Upper lobe of left lung (tissue), 6 donors: ENCODE results near the gene FBF1. TPM values are rescaled to one million over a fixed set of nuclear protein-coding genes. Genes with fewer than 3 reads are reported as not detected.

Experiments
- ATAC-seq, 2 donors: fragments of 200-7000 bp; cut with Tn5 transposase; one replicate each; pipeline ENCODE4 v1.9.1; 2022; ENCODE audit warnings: mild to moderate bottlenecking in 2 of 2, moderate library complexity in 2 of 2; ENCODE audit not compliant: low FRiP score in 2 of 2
- DNase-seq, 2 donors: peaks; one replicate each; pipeline ENCODE4 v3.0.0-alpha.2; 2019 to 2020
- H3K27ac ChIP-seq, 4 donors: fragments of 200-600 bp; sonication (generic); one replicate each; pipeline ENCODE4 v1.5.1; 2016 to 2019
- H3K27me3 ChIP-seq, 4 donors: fragments of 200-600 bp; sonication (generic); one replicate each; pipeline ENCODE4 v1.5.1; 2017 to 2019
- H3K36me3 ChIP-seq, 4 donors: fragments of 200-600 bp; sonication (generic); one replicate each; pipeline ENCODE4 v1.5.1; 2016 to 2019
- H3K4me1 ChIP-seq, 4 donors: fragments of 200-600 bp; sonication (generic); one replicate each; pipeline ENCODE4 v1.5.1; 2018 to 2019
- H3K4me3 ChIP-seq, 4 donors: fragments of 200-600 bp; sonication (generic); one replicate each; pipeline ENCODE4 v1.5.1; 2017 to 2019; ENCODE audit warnings: mild to moderate bottlenecking in 2 of 4, moderate library complexity in 1 of 4
- H3K9me3 ChIP-seq, 4 donors: fragments of 200-600 bp; sonication (generic); one replicate each; pipeline ENCODE4 v1.5.1; 2018 to 2019
- CTCF ChIP-seq, 6 experiments: fragments of 450-650 bp in 4 of 6; fragments of 200-600 bp in 2 of 6; sonication (generic) in 2 of 6; IDR thresholded peaks; one replicate each; pipeline ENCODE4 v1.5.1; 2016 to 2019; ENCODE audit warnings: antibody characterized with exemption in 6 of 6
- EP300 ChIP-seq, 4 donors: sonication (generic); formaldehyde crosslinking; IDR thresholded peaks; one replicate each; pipeline ENCODE4 v1.5.1; 2017; ENCODE audit warnings: antibody characterized with exemption in 4 of 4, control low read depth in 2 of 4
- POLR2A ChIP-seq, 4 donors: fragments of 450-650 bp; IDR thresholded peaks; one replicate each; pipeline ENCODE4 v1.5.1; 2016 to 2017; ENCODE audit warnings: antibody characterized with exemption in 4 of 4, mild to moderate bottlenecking in 2 of 4
- POLR2AphosphoS5 ChIP-seq, 2 donors: sonication (generic); formaldehyde crosslinking; IDR thresholded peaks; one replicate each; pipeline ENCODE4 v1.5.1; 2017; ENCODE audit warnings: antibody characterized with exemption in 2 of 2
- WGBS, 2 donors: methylation state at CpG; one replicate each; pipeline ENCODE4 v1.1.5; 2017 to 2018; 5-methylcytosine and 5-hydroxymethylcytosine counted together
- total RNA-seq, 6 donors: library from RNA; depleted of rRNA in 4 of 6; stranded (reverse); fragments of >200 nt in 4 of 6; gene quantifications; one replicate each; pipeline versions ENCODE4 v1.1.0 to v1.2.1, GENCODE V29; 2016 to 2021
- donor health status: DM: no; HTN: no; CAD: no; lungs with moderate emphysema.
- donor health status: DM: no; HTN: yes; CAD: no; lungs with severe emphysema.

FBF1 gene
- total RNA-seq, 6 donors from 2014 or later = 9.3 to 66.0 (median 14.3) TPM

DNA sequence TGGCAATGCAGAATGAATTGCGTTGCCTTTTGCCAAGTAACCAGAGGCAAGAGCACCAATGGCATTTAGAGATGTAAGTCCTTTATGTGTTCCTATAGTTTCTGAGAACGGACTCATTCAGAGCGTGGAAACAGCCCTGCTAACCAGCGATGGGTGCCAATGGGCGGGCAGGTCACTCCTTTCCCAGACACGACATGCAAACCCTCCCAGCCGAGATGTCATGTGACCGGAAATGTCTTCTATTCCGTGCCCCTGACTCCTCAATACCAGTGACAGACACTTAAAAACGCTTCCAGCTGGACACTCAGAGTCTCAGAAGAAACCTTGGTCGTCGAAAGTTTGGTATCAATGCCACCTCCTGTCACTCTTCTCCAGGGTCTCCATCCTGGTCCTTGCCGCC lies 3.2 kb downstream of the FBF1 start:
- Histone ChIP-seq H3K27me3 (no peaks in the 10 kb centered on the region), H3K36me3 (no peaks in the 10 kb centered on the region), H3K4me3 (no peak overlapping the region), H3K4me1 (peaks cover 6 to 18% (median 13%) of the 10 kb centered on the region in 4 donors), H3K27ac (no peak overlapping the region), H3K9me3 (no peaks in the 10 kb centered on the region)
- 85 to 86% methylated on average over 13 of the region's 13 CpGs for WGBS, 2 donors
- no peak for DNase-seq
- ATAC-seq = no peak
- TF ChIP-seq POLR2AphosphoS5 (IDR thresholded peaks at IDR 0.05) = no peak
- TF ChIP-seq CTCF (IDR thresholded peaks at IDR 0.05) = no peak
- no peak for TF ChIP-seq EP300 (IDR thresholded peaks at IDR 0.05)
- no peak for TF ChIP-seq POLR2A (IDR thresholded peaks at IDR 0.05)

DNA sequence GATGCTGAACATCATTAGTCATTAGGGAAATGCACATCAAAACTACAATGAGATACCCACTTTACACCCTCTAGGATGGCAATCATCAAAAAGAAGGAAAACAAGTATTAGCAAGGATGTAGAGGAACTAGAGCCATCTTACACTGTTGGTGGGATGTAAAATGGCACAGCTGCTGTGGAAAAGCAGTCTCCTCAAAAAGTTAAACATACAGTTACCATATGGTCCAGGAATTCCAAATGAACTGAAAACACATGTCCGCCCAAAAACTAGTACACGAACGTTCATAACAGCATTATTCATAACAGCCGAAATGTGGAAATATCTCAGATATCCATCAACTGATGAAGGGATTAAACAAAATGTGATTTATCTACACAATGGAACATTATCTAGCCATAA lies 7.0 kb downstream of the FBF1 start:
- Histone ChIP-seq H3K27ac (no peak overlapping the region), H3K4me3 (no peak overlapping the region), H3K27me3 (no peaks in the 10 kb centered on the region), H3K4me1 (no peaks in the 10 kb centered on the region), H3K36me3 (no peaks in the 10 kb centered on the region), H3K9me3 (no peaks in the 10 kb centered on the region)
- 82 to 84% methylated on average over 4 of the region's 4 CpGs for WGBS, 2 donors
- ATAC-seq (no peak), DNase-seq (no peak)
- TF ChIP-seq EP300 (IDR thresholded peaks at IDR 0.05) (no peak), POLR2AphosphoS5 (IDR thresholded peaks at IDR 0.05) (no peak), CTCF (IDR thresholded peaks at IDR 0.05) (no peak), POLR2A (IDR thresholded peaks at IDR 0.05) (no peak)

DNA sequence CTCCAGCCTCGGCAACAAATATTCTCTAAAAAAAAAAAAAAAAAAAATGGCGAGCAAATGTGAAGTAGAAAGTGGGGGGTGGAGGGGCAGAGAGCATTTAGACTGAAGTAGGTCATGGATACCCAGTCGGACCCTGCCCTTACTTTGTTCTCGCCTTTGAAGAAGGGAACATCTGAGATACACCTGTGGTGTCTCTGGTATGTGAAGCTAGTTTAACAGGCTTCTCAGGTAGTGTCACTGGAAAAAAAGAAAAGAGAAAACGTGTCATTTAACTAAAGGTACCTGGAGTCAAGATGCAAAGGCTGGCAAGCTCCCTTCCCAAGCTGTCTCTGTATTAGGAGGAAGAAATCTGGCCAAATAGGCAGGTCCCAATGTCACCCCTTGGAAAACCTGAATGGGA lies 8.0 kb downstream of the FBF1 start:
- Histone ChIP-seq H3K36me3 (no peaks in the 10 kb centered on the region), H3K27ac (no peak overlapping the region)

GRCh38 chr17:75931062-75931461 lies 9.8 kb downstream of the FBF1 start:
- TF ChIP-seq CTCF (IDR thresholded peaks at IDR 0.05) = no peak
- TF ChIP-seq POLR2AphosphoS5 (IDR thresholded peaks at IDR 0.05) = no peak
- TF ChIP-seq POLR2A (IDR thresholded peaks at IDR 0.05) = no peak
- TF ChIP-seq EP300 (IDR thresholded peaks at IDR 0.05) = no peak
- Histone ChIP-seq H3K9me3 (no peaks in the 10 kb centered on the region), H3K4me3 (no peak overlapping the region), H3K27ac (no peak overlapping the region), H3K4me1 (peaks cover 0 to 4% (median 0%) of the 10 kb centered on the region in 4 donors), H3K27me3 (no peaks in the 10 kb centered on the region), H3K36me3 (no peaks in the 10 kb centered on the region)
- ATAC-seq = no peak
- WGBS, 2 donors = 84 to 93% methylated on average over 4 of the region's 4 CpGs
- DNase-seq = no peak

More for the DNA sequence above, 8.0 kb downstream of the FBF1 start:
- Histone ChIP-seq H3K9me3 (no peaks in the 10 kb centered on the region), H3K27me3 (no peaks in the 10 kb centered on the region), H3K4me3 (no peak overlapping the region), H3K4me1 (no peaks in the 10 kb centered on the region)
- WGBS, 2 donors = 90 to 91% methylated on average over 5 of the region's 5 CpGs
- no peak for TF ChIP-seq POLR2A (IDR thresholded peaks at IDR 0.05)
- no peak for TF ChIP-seq CTCF (IDR thresholded peaks at IDR 0.05)
- DNase-seq (no peak), ATAC-seq (no peak)

DNA sequence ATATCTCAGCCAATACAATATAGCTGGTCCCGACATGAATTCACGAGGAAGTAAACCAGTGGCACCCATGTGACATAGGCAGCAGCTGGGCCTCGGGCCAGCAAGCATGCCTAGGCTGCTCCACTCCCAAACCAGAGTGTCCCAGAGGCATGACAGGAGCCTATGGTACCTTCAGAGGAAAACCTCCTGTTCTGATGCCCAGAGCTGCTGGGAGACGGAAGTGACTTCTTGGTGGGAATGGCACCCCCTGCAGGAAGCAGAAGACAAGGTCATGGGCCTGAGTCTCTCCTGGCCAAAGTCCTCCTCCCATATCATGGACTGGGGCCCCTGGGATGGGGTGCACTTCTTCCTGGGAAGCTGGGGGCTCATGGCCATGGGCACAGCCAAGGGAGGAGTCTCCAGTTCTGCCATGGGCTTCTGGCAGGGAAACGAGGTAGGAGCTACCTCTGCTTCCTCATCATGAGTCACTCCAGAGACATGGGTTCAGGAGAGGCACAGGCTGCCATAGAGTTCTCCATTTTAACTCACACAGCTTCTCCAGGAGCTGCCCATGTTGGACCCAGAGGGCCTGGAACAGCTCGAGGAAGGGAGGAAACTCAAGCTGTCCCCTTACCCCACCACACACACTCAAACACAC lies 13.4 kb downstream of the FBF1 start:
- 43 to 73% methylated on average over 1 to 6 of the region's 6 CpGs for WGBS, 2 donors
- Histone ChIP-seq H3K27ac (no peak overlapping the region), H3K9me3 (no peaks in the 10 kb centered on the region), H3K27me3 (no peaks in the 10 kb centered on the region), H3K4me3 (no peak overlapping the region), H3K36me3 (peaks cover 0 to 4% (median 0%) of the 10 kb centered on the region in 4 donors), H3K4me1 (peaks cover 0 to 9% (median 0%) of the 10 kb centered on the region in 4 donors)
- TF ChIP-seq EP300 (IDR thresholded peaks at IDR 0.05) (no peak), CTCF (IDR thresholded peaks at IDR 0.05) (peak in 5 of 6 experiments; percentile 30 to 72 (median 36))
- ATAC-seq = peak; percentile 35 to 72
- peak in 1 of 2 donors; percentile 64 for DNase-seq
